MM.1S (cell line): ENCODE results near the gene GLIS2.

Experiments used
- DNase-seq: peaks from one replicate; pipeline ENCODE4 v3.0.0-alpha.2; 2015
- H2AFZ ChIP-seq: fragments of 300-600 bp; sonication (generic); 2 replicates; pipeline ENCODE4 v1.6.0; 2016; ENCODE audit warnings: antibody characterized with exemption, low read length
- H3F3A ChIP-seq: fragments of 300-600 bp; sonication (generic); 2 replicates; pipeline ENCODE4 v1.6.1; 2016; ENCODE audit warnings: mild to moderate bottlenecking, antibody characterized with exemption, low read length, moderate library complexity, mixed read lengths; ENCODE audit not compliant: insufficient read depth
- H3K27ac ChIP-seq: fragments of 300-600 bp; sonication (generic); 2 replicates; pipeline ENCODE4 v1.5.1; 2016; ENCODE audit warnings: mild to moderate bottlenecking, low read length
- H3K27me3 ChIP-seq: fragments of 300-600 bp; sonication (generic); replicated peaks from 2 replicates; pipeline ENCODE4 v1.6.0; 2016; ENCODE audit warnings: low read length; ENCODE audit not compliant: insufficient read depth
- H3K36me3 ChIP-seq: fragments of 300-600 bp; sonication (generic); replicated peaks from 2 replicates; pipeline ENCODE4 v1.6.1; 2016; ENCODE audit warnings: mild to moderate bottlenecking, low read length, mixed read lengths; ENCODE audit not compliant: insufficient read depth
- H3K4me1 ChIP-seq: fragments of 300-600 bp; sonication (generic); 2 replicates; pipeline ENCODE4 v1.6.1; 2016; ENCODE audit warnings: low read length, mixed read lengths
- H3K4me2 ChIP-seq: fragments of 300-600 bp; sonication (generic); 2 replicates; pipeline ENCODE4 v1.6.0; 2016; ENCODE audit warnings: low read depth, low read length
- H3K4me3 ChIP-seq: fragments of 300-600 bp; sonication (generic); 2 replicates; pipeline ENCODE4 v1.5.1; 2016; ENCODE audit warnings: low read length, mixed read lengths
- H3K79me2 ChIP-seq: fragments of 300-600 bp; sonication (generic); 2 replicates; pipeline ENCODE4 v1.6.1; 2016; ENCODE audit warnings: mixed run types, low read length, mixed read lengths
- H3K9ac ChIP-seq: fragments of 300-600 bp; sonication (generic); 2 replicates; pipeline ENCODE4 v1.6.1; 2016; ENCODE audit warnings: low read length, mixed read lengths
- H3K9me2 ChIP-seq: fragments of 300-600 bp; sonication (generic); replicated peaks from 2 replicates; pipeline ENCODE4 v1.6.1; 2016; ENCODE audit warnings: mild to moderate bottlenecking, low read length, mixed read lengths; ENCODE audit not compliant: insufficient read depth
- H3K9me3 ChIP-seq: fragments of 300-600 bp; sonication (generic); replicated peaks from 2 replicates; pipeline ENCODE4 v1.6.1; 2016; ENCODE audit warnings: mild to moderate bottlenecking, low read length, mixed read lengths; ENCODE audit not compliant: insufficient read depth
- H4K20me1 ChIP-seq: fragments of 300-600 bp; sonication (generic); 2 replicates; pipeline ENCODE4 v1.6.1; 2016; ENCODE audit warnings: mild to moderate bottlenecking, low read length, moderate library complexity, mixed read lengths; ENCODE audit not compliant: insufficient read depth
- EZH2 ChIP-seq: fragments of 300-600 bp; sonication (generic); optimal IDR thresholded peaks from 2 replicates; pipeline ENCODE3; 2017; ENCODE audit warnings: low read depth, mild to moderate bottlenecking, antibody characterized with exemption, low read length, mixed read lengths
- EZH2phosphoT487 ChIP-seq: fragments of 300-600 bp; sonication (generic); IDR thresholded peaks from 2 replicates; pipeline ENCODE4 v1.6.1; 2018; ENCODE audit warnings: antibody characterized with exemption, low read length
- TF ChIP-seq, protein P1 (sequence below): fragments of 300-600 bp; sonication (generic); IDR thresholded peaks from 2 replicates; pipeline ENCODE4 v1.5.1; 2016; ENCODE audit warnings: antibody characterized with exemption, low read length, mixed read lengths

GLIS2 gene

DNA sequence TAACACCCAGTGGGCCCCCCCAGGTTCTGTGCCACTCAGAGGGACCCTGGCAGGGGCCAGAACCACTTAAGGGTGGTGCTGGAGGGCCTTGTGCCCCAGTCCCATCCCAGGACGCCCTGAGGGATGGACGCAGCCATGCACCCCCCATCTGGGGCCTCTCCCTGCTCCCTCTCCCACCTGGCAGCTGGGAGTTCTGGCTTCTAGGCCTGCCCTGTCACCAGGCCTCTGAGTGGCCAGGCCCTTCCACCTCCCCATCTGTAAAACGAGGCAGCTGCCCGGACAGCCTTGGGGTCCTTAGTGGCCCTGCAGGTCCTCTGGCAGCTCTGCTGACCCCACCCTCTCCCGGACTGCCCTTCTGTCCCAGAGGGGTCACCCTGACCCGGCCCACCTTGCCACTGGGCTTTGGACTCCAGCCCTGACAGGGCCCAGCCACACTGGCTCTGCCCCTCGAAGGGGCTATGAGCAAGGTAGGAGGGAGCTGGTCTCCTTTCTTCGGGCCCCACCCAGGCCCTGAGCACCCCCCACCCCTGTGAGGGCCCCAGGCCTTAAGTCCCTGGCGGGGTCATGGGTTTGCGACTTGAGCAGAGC, 22.9 kb downstream of the GLIS2 start:
- peaks cover 11% of the 10 kb centered on the region for H3K79me2 ChIP-seq
- H3F3A ChIP-seq: no peaks in the 10 kb centered on the region
- H3K4me1 ChIP-seq: no peaks in the 10 kb centered on the region
- no peaks in the 10 kb centered on the region for H3K36me3 ChIP-seq
- no peak overlapping the region for H3K9ac ChIP-seq
- H2AFZ ChIP-seq: no peak overlapping the region
- TF ChIP-seq, protein P1, sequence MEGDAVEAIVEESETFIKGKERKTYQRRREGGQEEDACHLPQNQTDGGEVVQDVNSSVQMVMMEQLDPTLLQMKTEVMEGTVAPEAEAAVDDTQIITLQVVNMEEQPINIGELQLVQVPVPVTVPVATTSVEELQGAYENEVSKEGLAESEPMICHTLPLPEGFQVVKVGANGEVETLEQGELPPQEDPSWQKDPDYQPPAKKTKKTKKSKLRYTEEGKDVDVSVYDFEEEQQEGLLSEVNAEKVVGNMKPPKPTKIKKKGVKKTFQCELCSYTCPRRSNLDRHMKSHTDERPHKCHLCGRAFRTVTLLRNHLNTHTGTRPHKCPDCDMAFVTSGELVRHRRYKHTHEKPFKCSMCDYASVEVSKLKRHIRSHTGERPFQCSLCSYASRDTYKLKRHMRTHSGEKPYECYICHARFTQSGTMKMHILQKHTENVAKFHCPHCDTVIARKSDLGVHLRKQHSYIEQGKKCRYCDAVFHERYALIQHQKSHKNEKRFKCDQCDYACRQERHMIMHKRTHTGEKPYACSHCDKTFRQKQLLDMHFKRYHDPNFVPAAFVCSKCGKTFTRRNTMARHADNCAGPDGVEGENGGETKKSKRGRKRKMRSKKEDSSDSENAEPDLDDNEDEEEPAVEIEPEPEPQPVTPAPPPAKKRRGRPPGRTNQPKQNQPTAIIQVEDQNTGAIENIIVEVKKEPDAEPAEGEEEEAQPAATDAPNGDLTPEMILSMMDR: no peak
- TF ChIP-seq EZH2phosphoT487 (no peak), EZH2 (no peak)
- no peak overlapping the region for H3K4me2 ChIP-seq
- no peaks in the 10 kb centered on the region for H3K9me3 ChIP-seq
- peaks cover under 1% of the 10 kb centered on the region; the same call in 1 of the 2 replicates for H3K27me3 ChIP-seq
- H3K9me2 ChIP-seq: no peaks in the 10 kb centered on the region
- no peak for DNase-seq
- H3K4me3 ChIP-seq: no peak overlapping the region
- no peak overlapping the region for H3K27ac ChIP-seq
- H4K20me1 ChIP-seq: no peaks in the 10 kb centered on the region; the same call in 1 of the 2 replicates

DNA sequence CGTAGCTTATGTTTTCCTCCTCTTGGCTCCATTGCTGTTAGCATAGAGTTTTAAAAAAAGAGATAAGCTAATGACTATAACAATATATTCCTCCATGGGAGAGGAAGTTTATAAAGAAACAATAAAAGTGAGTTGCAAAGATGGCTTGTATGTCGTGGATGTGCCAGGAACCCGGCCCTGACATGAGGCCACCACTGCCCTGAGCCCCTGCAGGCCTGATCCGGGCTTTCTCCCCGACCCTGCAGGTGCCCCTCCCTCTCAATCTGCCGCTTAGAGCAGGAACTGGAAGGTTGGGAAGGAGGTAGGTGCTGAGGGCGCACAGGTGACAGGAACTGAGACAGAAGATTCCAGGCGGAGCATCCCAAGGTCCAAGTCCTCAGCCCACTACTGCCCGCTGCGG, 23.6 kb downstream of the GLIS2 start:
- no peaks in the 10 kb centered on the region for H3K9me3 ChIP-seq
- no peaks in the 10 kb centered on the region for H3F3A ChIP-seq
- H3K9ac ChIP-seq: no peak overlapping the region
- no peak overlapping the region for H2AFZ ChIP-seq
- no peak overlapping the region for H3K4me2 ChIP-seq
- H3K4me3 ChIP-seq: no peak overlapping the region
- TF ChIP-seq EZH2phosphoT487 (no peak), EZH2 (no peak)
- TF ChIP-seq, protein P1: no peak
- no peaks in the 10 kb centered on the region for H3K27me3 ChIP-seq
- H3K9me2 ChIP-seq: no peaks in the 10 kb centered on the region
- H3K27ac ChIP-seq: no peak overlapping the region
- no peaks in the 10 kb centered on the region for H3K4me1 ChIP-seq
- peaks cover 15% of the 10 kb centered on the region for H3K79me2 ChIP-seq
- no peaks in the 10 kb centered on the region for H3K36me3 ChIP-seq
- H4K20me1 ChIP-seq: no peaks in the 10 kb centered on the region; the same call in 1 of the 2 replicates
- DNase-seq: no peak

DNA sequence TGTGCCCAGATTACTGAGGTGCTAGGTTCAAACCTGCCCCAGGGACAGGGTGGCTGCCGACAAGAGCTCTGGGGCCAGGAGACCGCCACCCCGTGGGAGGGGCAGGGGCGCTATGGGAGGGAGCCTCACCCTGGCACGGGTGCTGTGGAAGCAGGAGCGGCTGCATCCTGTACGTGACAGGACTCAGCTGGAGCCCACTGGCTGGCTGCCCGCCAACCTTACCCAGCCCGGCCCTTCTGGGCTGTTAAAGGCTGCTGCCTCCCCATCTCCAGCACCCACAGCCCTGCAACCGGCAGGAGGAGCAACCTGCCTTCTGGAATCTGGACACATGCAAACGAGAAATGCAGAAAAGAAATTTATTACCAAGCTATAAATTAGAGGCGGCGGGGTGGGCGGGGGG, 24.0 kb downstream of the GLIS2 start:
- Histone ChIP-seq H3K36me3 (no peaks in the 10 kb centered on the region), H4K20me1 (no peaks in the 10 kb centered on the region; the same call in 1 of the 2 replicates), H3K79me2 (peaks cover 15% of the 10 kb centered on the region), H3K27ac (no peak overlapping the region), H3K4me1 (no peaks in the 10 kb centered on the region), H2AFZ (no peak overlapping the region), H3K4me2 (no peak overlapping the region), H3K4me3 (no peak overlapping the region), H3K9ac (no peak overlapping the region), H3K9me2 (no peaks in the 10 kb centered on the region), H3K27me3 (no peaks in the 10 kb centered on the region), H3F3A (peaks cover 2% of the 10 kb centered on the region; the same call in 1 of the 2 replicates), H3K9me3 (no peaks in the 10 kb centered on the region)
- TF ChIP-seq EZH2phosphoT487: no peak
- TF ChIP-seq, protein P1: no peak
- no peak for TF ChIP-seq EZH2
- DNase-seq: no peak
